Stimulated activated CD4-positive, alpha-beta T cell treated with anti-CD3 and anti-CD28 coated beads, Interleukin-1b, Interleukin-23, amount 100 ng/mL, for 4 hours (primary cell): Measurements from ENCODE around the gene ZSCAN1.
A peak's percentile ranks its signal among the peaks of the same experiment; 100 is the strongest.
"Not testable (repeated sequence)": the region's sequence is repeated elsewhere in the genome, so short reads cannot be mapped to it uniquely, and the experiment has no call there.

ENCODE experiments used
- DNase-seq, 2 donors: peaks; one replicate each; pipeline ENCODE4 v3.0.0-alpha.2; 2020; ENCODE audit warnings: low read depth in 2 of 2

The ZSCAN1 gene, protein sequence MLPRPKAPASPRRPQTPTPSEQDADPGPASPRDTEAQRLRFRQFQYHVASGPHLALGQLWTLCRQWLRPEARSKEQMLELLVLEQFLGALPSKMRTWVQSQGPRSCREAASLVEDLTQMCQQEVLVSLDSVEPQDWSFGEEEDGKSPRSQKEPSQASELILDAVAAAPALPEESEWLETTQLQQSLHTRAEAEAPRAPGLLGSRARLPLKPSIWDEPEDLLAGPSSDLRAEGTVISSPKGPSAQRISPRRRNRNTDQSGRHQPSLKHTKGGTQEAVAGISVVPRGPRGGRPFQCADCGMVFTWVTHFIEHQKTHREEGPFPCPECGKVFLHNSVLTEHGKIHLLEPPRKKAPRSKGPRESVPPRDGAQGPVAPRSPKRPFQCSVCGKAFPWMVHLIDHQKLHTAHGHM

DNA sequence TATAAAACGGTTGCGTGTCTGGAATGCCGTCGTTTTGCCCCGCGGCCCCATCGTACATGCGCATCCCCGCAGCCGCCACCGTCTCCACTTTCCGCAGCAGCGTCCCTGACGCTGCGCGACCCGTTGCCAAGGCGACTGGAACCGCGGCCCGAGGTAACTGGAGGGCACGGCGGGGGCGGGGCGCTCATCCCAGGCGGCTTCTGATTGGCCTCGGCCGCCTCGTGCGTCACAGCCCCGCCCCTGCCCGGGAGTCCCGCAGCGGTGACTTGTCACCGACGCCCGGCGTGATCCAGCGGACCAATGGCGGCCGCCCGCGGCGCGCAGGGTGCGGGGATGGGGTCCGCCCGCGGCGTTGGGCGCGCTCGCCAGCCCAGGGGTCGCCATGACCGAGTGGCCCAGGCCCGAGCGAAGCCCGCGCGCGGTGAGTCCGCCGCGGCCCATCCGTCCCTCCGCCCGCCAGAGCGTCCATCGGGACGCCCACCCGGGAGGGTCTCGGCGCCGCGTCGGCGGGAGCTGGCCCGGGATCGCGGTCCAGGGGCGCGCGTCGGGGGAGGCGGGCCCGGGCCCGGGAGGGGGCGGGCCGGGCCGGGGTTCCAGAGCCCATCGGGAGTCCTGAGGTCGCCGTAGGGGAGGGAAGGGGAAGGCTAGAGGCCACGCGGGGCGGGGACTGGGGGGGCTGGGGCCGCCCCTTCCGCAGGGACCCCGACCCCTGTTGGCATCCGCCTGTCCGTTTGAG lies at the start of gene ZSCAN1:
Gene ZSCAN1, plus strand, starts transcription at position 285 of the 736 bp plus-strand sequence. CDS start 3,812 bp downstream, outside the sequence.
- DNase-seq = peak in 1 of 2 donors; percentile 23

DNA sequence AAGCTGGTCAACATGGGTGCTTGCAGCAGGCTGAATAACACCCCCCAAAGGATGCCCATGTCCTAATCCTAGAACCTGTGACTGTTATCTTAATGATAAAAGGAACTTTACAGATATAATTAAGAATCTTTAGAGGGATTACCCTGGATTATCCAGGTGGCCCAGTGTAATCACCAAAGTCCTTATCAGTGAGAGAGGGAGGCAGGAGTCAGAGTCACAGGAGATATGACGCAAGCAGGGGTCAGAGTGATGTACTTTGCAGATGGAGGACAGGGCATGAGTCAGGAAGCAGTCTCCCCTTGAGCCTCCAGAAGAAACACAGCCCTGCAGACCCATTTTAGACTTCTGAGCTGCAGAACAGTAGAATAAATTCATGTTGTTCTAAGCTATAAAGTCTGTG lies 41.0 kb upstream of the ZSCAN1 start:
- DNase-seq = no peak

DNA sequence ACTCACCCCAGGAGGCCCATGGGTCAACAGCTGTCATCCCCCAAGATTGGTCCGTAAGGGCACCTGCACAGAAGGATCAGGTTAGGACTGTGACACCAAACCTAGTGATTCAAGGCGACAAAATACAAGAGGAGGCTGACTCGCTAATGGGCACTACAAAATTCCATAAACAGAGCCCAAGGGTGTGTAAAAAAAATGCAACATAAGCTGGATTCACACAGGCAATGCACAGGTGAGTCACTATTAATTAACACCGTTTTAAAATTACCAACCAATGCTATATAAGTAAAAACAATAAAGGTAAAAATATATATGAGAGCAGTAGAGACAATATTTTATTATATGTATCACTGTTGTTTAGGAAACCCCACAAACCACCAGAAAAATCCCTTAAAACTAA lies 33.1 kb upstream of the ZSCAN1 start:
- no peak for DNase-seq

DNA sequence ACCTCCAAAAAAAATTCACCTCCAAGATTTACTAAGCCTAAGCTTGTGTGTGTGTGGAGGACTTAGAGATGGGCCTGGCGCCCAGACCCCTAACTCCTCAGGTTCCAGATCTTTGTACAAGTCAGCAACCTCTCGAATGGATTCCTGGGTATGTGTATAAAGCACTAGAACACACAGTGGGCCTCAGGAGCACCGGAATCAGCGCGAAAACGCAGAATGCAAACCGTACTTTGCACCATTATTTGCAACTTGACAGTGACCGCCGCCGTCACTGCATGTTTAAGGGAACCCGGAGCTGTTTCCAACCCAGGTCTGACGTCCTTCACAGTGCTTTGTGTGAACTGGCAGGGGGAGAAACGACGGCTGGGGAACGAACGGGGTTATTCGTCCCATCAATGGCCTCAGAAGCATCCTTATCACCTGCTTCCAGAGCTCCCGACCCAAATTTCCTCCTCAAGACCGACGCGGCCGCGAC lies 31.9 kb upstream of the ZSCAN1 start:
- no peak for DNase-seq

DNA sequence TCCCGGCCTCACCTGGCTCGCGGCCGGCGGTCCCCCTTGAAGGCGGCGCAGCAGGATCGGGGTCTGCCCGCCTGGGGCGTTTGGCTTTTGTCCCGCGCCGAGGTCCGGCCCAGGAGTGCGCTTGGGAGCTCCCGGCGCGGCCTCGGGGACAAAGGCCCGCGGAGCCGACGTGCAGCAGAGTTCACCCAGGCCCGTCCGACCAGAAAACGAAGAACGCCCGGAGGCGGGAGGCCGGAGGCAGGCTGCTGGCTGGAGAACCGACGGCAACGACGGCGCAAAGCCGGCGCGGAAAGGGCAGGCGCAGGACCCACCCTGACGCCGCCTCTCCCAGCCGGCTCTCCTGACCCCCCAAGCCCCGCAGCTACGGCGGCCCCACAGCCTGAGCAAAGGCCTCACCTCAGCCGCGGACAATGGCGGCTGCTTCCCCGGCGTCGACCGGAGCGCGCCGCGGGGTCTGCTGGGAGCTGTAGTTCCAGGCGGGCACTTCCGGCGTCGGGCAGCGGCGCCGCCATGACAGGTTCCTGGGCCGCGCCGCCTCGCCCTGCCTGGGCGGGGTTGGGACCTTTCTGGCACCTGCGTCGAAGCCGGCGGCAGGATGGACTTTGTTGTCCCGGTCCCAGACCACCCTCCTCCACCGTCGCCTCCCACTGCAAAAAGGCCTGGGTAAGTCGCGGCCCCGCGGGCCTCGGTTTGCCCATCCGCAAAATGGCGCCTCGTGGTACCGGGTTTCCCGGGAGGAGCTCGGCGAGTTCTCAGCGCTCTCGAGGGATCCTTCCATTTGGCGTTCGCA lies 31.2 kb upstream of the ZSCAN1 start, which contains the start of gene ZNF606:
Gene ZNF606, minus strand, starts transcription at position 437 of the 790 bp plus-strand sequence. CDS start 1,501 bp downstream, outside the sequence.
- DNase-seq = peak; percentile 74 to 78

DNA sequence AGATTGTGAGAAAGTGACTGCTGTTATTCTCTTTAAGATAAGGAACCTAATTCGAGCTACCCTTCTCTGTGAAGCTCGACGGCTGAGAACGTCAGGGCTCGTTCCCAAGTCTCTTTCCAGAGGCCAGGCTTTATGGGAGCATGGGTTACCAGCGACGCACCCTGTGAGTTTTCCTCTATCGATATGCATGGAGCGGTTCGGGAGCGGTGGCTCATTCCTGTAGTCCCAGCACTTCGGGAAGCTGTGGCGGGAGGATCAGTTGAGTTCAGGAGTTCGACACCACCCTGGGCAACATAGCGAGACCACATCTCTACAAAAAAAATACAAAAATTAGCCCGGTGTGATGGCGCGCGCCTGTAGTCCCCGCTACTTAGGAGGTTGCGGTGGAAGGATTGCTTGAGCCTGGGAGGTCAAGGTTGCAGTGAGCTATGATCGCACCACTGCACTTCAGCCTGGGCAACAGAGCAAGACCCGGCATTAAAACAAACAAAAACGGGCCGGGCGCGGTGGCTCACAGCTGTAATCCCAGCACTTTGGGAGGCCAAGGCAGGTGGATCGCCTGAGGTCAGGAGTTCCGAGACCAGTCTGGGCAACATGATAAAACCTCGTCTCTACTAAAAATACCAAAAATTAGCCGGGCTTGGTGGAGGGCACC lies 30.5 kb upstream of the ZSCAN1 start:
- DNase-seq = no peak

DNA sequence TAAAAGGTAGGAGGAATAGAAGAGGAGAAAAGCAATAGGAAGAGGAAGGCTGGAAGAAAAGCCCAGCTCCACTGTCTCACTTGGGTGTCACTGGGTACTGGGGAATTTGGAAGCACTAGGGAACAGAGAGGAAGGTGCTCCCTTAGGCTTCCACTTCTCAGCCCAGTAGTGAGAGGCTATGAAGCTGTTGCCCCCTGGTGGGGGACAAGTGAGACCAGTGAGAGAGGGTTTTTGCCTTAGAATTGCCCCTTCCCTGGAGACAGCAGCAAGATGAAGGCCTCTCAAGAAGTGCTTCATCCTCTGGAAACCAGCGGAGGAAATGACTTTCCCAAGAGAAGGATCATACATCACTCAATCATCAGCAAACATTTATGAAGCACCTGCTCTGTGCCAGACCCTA lies 26.5 kb upstream of the ZSCAN1 start:
- DNase-seq = no peak

DNA sequence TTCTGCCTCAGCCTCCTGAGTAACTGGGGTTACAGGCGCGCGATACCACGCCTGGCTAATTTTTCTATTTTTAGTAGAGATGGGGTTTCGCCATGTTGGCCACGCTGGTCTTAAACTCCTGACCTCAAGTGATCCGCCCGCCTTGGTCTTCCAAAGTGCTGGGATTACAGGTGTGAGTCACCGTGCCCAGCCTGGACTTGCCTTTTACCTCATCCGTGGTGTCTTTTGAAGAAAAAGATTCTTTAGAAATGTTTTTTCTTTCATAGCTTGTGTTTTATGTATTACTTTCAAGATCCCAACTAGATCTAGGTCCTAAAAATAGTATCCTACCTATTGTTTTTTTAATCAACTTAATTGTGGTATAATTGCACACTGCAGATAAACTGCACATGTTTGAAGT lies 24.9 kb upstream of the ZSCAN1 start:
- DNase-seq = not testable (repeated sequence)

DNA sequence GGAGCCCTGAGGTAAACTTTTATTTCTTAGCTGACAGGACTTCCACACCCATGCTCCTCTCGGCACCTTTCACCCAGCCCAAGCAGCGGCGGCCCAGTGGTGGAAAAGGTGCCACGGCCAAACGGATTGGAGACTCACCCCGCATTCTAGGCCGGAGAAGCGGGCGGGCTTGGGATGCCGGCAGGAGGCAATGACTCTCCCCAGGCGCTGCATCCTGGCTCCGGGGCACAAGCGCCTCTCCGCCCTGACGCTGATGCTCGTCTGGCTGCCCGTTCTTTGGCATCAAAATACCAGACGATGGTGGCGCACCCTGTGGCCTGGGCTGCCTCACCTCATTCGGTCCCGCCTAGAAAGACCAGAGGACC lies 24.5 kb upstream of the ZSCAN1 start:
- DNase-seq = no peak

DNA sequence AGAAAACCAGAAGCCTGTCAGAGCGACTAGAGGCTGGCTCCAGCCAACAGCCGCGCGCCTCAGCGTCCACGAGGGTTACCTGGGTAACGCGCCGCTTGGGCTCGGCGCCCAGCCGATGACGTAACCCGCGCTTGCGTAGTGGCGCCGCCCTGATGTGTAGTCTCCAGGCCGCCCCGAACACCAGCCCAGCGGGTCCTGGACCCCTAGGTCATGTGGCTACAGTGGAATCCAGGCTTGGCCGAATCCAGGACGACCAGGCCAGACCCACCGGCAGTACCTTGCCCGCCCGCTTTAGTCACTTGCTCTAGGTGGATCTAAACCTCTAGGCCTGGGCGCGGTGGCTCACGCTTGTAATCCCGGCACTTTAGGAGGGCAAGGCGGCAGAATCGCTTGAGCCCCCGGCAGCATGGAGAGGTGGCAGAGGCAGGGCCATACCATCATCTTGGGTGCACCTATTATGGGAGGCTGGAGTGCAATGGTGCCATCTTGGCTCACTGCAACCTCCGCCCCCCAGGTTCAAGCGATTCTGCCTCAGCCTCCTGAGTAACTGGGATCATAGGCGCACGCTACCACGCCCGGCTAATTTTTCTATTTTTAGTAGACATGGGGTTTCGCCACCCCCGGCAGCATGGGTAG lies 24.0 kb upstream of the ZSCAN1 start:
- peak in 1 of 2 donors; percentile 42 for DNase-seq

DNA sequence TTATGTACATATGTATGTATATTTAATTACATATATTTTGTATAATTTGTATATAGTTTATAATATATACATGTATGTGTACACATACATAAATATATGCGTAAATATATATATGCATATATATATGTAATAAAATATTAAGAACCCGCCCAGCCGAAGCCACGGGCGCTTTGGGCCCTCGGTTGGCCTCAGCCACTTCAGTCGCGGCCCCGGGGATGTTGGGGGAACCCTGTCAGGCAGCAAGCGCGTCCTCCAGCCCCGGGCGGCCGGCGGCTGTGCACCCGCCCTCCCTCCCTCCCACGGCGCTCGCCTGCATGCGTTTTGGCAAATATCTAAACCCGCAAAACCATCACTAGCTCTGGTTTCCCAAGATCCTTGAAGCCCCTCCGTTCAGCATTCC lies 23.3 kb upstream of the ZSCAN1 start:
- no peak for DNase-seq

DNA sequence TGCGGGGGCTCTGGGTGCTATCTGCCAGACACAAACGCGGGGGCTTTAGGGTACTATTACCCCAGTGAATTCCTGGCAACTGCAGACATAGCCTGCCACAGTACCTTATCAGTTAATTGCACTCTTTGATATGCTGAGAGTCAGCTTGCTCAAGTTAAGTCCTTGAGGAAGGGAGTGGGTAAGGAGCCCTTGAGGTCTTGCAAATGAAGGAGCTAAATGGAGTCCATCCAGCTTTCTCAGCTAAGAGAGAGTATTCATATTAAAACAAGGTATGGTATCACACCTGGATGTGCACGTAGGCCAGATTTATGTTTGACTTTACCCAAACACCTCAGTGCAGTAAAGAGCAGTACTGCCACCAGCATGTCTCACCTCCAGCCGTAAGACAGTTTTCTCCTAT lies 19.7 kb upstream of the ZSCAN1 start:
- DNase-seq = no peak

DNA sequence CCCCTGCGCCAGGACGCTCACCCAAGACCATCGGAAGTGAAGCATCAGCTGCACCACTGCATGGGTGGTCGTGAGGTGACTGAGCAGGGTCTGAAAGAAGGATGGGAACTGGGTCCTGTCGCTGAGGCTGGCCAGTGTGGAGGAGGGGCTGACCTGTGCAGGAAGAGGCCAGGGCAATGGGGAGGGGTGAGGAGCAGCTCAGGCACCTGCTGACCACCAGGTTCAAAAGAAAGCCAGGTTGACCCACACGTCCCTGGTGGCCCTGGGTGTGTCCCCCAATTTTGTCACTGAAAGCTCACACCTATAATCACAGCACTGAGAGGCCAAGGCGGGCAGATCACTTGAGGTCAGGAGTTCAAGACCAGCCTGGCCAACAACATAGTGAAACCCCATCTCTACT lies 13.7 kb upstream of the ZSCAN1 start:
- no peak for DNase-seq

DNA sequence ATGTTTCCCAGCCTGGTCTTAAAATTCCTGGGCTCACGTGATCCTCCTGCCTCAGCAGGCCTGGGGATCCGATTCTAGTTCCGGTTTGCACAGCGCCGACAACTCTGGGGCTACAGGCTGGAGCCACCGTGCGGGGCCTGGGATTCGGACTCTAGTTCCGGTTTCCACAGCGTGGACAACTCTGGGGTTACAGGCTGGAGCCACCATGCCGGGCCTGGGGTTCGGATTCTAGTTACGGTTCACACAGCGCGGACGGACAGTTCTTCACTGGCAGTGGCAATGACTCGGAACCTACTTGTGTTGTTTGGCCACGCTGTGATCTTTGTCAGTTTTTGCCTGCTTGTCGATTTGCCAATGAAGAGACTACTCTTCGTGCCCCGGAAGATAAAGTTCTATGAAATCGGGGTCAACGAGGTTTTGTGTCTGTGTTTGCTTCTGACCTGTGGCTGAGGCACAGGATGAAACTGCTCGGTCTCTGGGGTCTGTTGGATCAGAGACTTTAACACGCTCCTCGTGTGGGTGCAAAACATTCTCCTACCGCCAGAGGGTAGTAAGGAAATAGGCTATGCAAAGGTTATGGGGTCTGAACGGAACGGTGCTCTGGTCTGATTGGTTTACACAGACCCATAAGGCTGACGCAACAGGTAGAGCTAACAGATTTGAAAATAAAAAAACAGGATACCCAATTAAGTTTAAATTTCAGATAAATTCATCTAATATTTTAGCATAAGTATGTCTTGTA lies 12.1 kb upstream of the ZSCAN1 start:
- no peak for DNase-seq

DNA sequence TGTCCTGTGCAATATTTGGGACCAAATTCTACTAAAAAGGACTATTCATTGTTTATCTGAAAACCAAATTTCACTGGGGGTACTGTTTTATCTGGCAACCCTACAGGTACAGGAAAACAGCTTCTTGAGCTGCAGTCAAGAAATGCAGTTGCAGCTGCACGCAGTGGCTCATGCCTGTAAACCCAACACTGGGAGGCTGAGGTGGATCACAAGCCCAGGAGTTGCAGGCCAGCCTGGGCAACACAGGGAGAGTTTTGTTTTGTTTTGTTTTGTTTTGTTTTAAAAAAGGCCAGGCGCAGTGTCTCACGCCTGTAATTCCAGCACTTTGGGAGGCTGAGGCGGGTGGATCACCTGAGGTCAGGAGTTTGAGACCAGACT lies 11.6 kb upstream of the ZSCAN1 start:
- no peak for DNase-seq

DNA sequence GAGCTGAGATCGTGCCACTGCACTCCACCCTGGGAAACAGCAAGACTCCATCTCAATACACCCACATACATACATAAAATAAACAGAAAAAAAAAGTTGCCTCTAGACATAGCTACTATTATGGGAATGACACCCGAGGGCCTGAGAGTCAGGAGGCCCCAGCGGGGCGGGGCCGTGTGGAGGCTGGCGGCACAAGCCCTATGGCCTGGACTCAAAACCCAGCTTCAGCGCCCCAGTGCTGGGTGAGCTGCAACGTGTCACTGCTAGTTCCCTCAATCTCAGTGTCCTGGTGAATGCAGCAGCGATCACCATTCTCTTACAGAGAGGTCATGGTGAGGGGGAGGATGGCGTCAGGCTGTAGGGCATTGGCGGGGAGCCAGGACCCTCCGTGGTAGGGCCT lies 9.2 kb upstream of the ZSCAN1 start:
- DNase-seq = no peak

DNA sequence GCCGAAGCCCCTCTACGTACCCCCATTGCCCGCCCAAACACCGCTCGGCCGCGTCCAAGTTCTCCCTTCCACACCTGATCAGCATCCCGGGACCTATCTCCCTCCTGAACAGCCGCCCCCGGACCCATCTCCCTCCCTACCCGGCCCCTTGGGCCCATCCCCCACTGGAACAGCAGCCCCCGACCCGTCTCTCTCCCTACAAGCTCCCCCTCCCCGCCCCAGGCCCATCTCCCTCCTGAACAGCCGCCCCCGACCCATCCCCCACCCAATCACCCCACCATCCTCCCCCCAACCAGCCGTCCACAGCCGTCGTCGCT lies 610 bp downstream of the ZSCAN1 start:
- no peak for DNase-seq

DNA sequence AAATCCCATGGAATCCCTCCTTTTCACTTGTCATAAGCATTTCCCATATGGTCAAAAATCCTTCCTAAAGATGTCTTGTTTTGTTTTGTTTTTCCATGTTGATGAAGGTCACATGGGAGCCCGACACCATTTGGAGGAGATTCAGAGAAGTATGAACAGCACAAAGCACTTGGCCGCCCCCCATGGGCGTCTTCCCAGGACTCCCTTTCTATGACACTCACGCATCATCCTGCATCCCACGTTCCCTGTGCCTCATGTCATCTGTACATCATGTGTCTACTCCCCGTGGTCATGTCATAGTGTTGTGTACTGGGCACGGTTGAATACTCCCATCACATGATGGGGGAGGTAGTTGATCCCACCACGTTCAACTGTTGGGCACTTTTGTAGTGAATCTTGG lies 2.0 kb downstream of the ZSCAN1 start:
- no peak for DNase-seq

DNA sequence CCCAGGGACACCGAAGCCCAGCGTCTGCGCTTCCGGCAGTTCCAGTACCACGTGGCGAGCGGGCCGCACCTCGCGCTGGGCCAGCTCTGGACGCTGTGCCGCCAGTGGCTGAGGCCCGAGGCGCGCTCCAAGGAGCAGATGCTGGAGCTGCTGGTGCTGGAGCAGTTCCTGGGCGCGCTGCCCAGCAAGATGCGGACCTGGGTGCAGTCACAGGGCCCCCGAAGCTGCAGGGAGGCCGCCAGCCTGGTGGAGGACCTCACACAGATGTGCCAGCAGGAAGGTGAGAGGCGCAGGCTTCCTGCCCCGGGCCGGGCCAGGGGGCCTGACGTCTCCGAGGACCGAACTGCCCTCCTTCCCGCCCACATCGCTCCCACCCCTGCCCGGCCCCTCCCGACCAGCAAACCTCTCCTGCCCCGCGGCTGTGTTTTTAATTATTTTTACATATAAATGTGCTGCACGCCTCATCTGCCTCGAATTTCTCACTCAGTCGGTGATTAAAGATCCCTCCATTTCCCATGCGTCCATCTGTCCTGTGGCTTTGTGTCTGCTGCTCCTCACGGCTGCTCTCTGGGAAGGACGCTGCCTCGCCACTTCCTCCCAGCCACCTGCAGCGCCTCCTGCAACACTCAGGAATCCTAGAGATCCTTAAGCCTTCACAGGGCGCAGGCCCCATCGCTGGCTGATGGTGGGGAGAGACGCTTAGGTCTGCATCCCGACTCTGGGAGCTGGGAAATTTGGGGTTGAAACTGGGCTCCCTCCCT lies 4.3 kb downstream of the ZSCAN1 start:
- DNase-seq = no peak

DNA sequence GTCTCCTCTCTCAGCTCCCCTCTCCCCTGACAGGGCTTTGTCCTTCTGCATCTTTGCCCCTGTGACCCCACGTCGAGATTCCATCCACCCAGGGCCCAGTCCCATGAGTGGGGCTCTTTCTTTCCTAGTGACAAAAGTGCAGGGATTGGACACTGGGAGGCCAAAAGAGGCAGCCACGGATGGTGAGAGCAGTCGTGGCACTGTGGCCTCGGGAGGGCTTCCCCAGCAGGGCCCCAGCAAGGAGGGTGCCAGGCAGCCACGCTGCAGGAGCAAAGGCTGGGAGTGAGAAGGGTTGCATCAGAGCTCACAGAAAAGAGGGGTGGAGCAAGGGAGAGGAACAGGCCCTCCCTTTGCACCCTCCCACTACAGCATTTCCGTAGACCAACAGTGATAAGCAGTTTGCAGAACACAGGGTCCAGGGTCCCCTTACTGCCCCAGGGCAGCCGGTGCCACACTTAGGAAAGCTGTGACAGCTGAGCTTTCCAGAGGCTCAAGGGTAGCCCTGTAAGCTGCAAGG lies 4.9 kb downstream of the ZSCAN1 start:
- DNase-seq = no peak
